ENCODE results near the gene RAD17. TPM values are rescaled to one million over a fixed set of nuclear protein-coding genes. Genes with fewer than 3 reads are reported as not detected.
"Not testable (repeated sequence)": the region's sequence is repeated elsewhere in the genome, so short reads cannot be mapped to it uniquely, and the experiment has no call there.

The RAD17 gene
- polyA plus RNA-seq, 1 donor from 2014 or later = 51.8 TPM

- TF ChIP-seq CTCF (IDR thresholded peaks at IDR 0.05; ENCODE audit: poor library complexity, severe bottlenecking) (no peak), EZH2 (IDR thresholded peaks at IDR 0.05; ENCODE audit: borderline replicate concordance, insufficient read depth, low read length, poor library complexity, severe bottlenecking) (no peak), RAD21 (conservative IDR thresholded peaks at IDR 0.05) (no peak), MXI1 (conservative IDR thresholded peaks at IDR 0.05; ENCODE audit: poor library complexity, severe bottlenecking) (no peak), TAF1 (IDR thresholded peaks at IDR 0.05; ENCODE audit: low read depth) (no peak)
Measured at GRCh38 chr5:69432412-69433206, 63.0 kb downstream of the RAD17 start.

DNA sequence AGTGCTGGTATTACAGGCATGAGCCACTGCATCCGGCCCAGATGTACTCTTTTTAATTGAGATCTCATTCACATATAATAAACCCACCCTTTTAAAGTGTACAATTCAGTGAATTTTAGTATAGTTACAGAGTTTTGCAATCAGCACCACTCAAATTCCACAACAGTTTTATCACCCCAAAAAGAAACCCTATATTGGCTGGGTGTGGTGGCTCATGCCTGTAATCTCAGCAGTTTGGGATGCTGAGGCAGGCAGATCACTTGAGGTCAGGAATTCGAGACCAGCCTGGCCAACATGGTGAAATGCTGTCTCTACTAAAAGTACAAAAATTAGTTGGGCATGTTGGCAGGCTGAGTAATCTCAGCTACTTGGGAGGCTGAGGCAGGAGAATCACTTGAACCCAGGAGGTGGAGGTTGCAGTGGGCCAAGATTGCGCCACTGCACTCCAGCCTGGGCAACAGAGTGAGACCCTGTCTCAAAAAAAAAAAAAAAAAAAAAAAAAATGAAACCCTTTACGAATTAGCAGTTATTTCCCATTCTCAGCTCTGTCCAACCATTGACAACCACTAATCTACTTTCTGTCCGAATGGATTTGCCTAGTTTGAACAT is 65.8 kb downstream of the RAD17 start:
- not testable (repeated sequence) for H3K4me3 ChIP-seq (ENCODE audit: low read length); H3K4me2 ChIP-seq (ENCODE audit: low read length); H3K9me3 ChIP-seq (ENCODE audit: low read length); H4K20me1 ChIP-seq (ENCODE audit: insufficient read depth); H3F3A ChIP-seq (ENCODE audit: insufficient read depth, low read length, poor library complexity, severe bottlenecking); H3K27ac ChIP-seq (ENCODE audit: low read length); H3K9ac ChIP-seq (ENCODE audit: low read length); H3K79me2 ChIP-seq (replicated peaks; ENCODE audit: insufficient read depth, low read length); H3K36me3 ChIP-seq (ENCODE audit: insufficient read depth, low read length); H2AFZ ChIP-seq (ENCODE audit: low read depth, low read length); H3K27me3 ChIP-seq (ENCODE audit: insufficient read depth, low read depth, low read length); H3K9me2 ChIP-seq (ENCODE audit: insufficient read depth, low read length)

More at GRCh38 chr5:69432412-69433206, 63.0 kb downstream of the RAD17 start:
- H3K9me2 ChIP-seq (ENCODE audit: insufficient read depth, low read length) = no peaks in the 10 kb centered on the region
- H3K36me3 ChIP-seq (ENCODE audit: insufficient read depth, low read length) = no peaks in the 10 kb centered on the region
- H3K4me3 ChIP-seq (ENCODE audit: low read length) = no peak overlapping the region
- H3K4me2 ChIP-seq (ENCODE audit: low read length) = no peak overlapping the region
- H3K9me3 ChIP-seq (ENCODE audit: low read length) = no peaks in the 10 kb centered on the region
- no peak overlapping the region for H2AFZ ChIP-seq (ENCODE audit: low read depth, low read length)
- no peaks in the 10 kb centered on the region for H4K20me1 ChIP-seq (ENCODE audit: insufficient read depth)
- H3K27ac ChIP-seq (ENCODE audit: low read length) = no peak overlapping the region
- H3K9ac ChIP-seq (ENCODE audit: low read length) = no peak overlapping the region
- H3K79me2 ChIP-seq (replicated peaks; ENCODE audit: insufficient read depth, low read length) = no peaks in the 10 kb centered on the region
- H3F3A ChIP-seq (ENCODE audit: insufficient read depth, low read length, poor library complexity, severe bottlenecking) = no peaks in the 10 kb centered on the region
- no peaks in the 10 kb centered on the region for H3K27me3 ChIP-seq (ENCODE audit: insufficient read depth, low read depth, low read length)

GRCh38 chr5:69444127-69444754 is 74.6 kb downstream of the RAD17 start:
- no peak overlapping the region for H3K4me3 ChIP-seq (ENCODE audit: low read length)
- TF ChIP-seq SMC3 (conservative IDR thresholded peaks at IDR 0.05; ENCODE audit: poor library complexity) = no peak
- TF ChIP-seq REST (IDR thresholded peaks at IDR 0.05; ENCODE audit: borderline replicate concordance) = no peak
- no peak for TF ChIP-seq TAF1 (IDR thresholded peaks at IDR 0.05; ENCODE audit: low read depth)
- TF ChIP-seq EP300 (conservative IDR thresholded peaks at IDR 0.05; ENCODE audit: poor library complexity, severe bottlenecking) = no peak
- no peak for TF ChIP-seq POLR2AphosphoS5 (IDR thresholded peaks at IDR 0.05)
- TF ChIP-seq RAD21 (conservative IDR thresholded peaks at IDR 0.05) = no peak
- no peak for TF ChIP-seq EZH2 (IDR thresholded peaks at IDR 0.05; ENCODE audit: borderline replicate concordance, insufficient read depth, low read length, poor library complexity, severe bottlenecking)
- no peak for TF ChIP-seq CTCF (IDR thresholded peaks at IDR 0.05; ENCODE audit: poor library complexity, severe bottlenecking)
- TF ChIP-seq MXI1 (conservative IDR thresholded peaks at IDR 0.05; ENCODE audit: poor library complexity, severe bottlenecking) = no peak
- H3K9me2 ChIP-seq (ENCODE audit: insufficient read depth, low read length) = no peaks in the 10 kb centered on the region
- H3K4me2 ChIP-seq (ENCODE audit: low read length) = no peak overlapping the region
- H3K9ac ChIP-seq (ENCODE audit: low read length) = no peak overlapping the region
- no peaks in the 10 kb centered on the region for H3K36me3 ChIP-seq (ENCODE audit: insufficient read depth, low read length)
- no peaks in the 10 kb centered on the region for H3K27me3 ChIP-seq (ENCODE audit: insufficient read depth, low read depth, low read length)
- H3F3A ChIP-seq (ENCODE audit: insufficient read depth, low read length, poor library complexity, severe bottlenecking) = no peaks in the 10 kb centered on the region
- no peaks in the 10 kb centered on the region for H3K79me2 ChIP-seq (replicated peaks; ENCODE audit: insufficient read depth, low read length)
- H4K20me1 ChIP-seq (ENCODE audit: insufficient read depth) = no peaks in the 10 kb centered on the region
- H2AFZ ChIP-seq (ENCODE audit: low read depth, low read length) = no peak overlapping the region
- no peaks in the 10 kb centered on the region for H3K9me3 ChIP-seq (ENCODE audit: low read length)
- H3K27ac ChIP-seq (ENCODE audit: low read length) = no peak overlapping the region

All from neural cell (in vitro differentiated cells).